Stimulated activated CD4-positive, alpha-beta T cell treated with anti-CD3 and anti-CD28 coated beads, Interleukin-15, amount 100 ng/mL, for 1 hour (primary cell): Measurements from ENCODE around the gene KRT26.
"Not testable (repeated sequence)": the region's sequence is repeated elsewhere in the genome, so short reads cannot be mapped to it uniquely, and the experiment has no call there.

Experiments used
- DNase-seq, 2 donors: peaks; one replicate each; pipeline ENCODE4 v3.0.0-alpha.2; 2020; ENCODE audit warnings: low read depth in 1 of 2, low spot score in 1 of 2

The KRT26 gene

GRCh38 chr17:40772101-40772500 is at the start of gene KRT26:
Gene KRT26, minus strand, starts transcription at chr17:40772201. Its CDS starts 88 bp downstream, at chr17:40772113.
- DNase-seq = no peak

- no peak for DNase-seq
Measured at GRCh38 chr17:40821536-40821935, 49.5 kb upstream of the KRT26 start.

GRCh38 chr17:40820228-40820838 is 48.3 kb upstream of the KRT26 start:
- no peak for DNase-seq

- no peak for DNase-seq
Measured at GRCh38 chr17:40819528-40820125, 47.6 kb upstream of the KRT26 start.

- DNase-seq = peak; percentile 65 to 76
Measured at GRCh38 chr17:40818733-40819527, 46.9 kb upstream of the KRT26 start.

GRCh38 chr17:40818343-40818732 is 46.3 kb upstream of the KRT26 start:
- no peak for DNase-seq

- DNase-seq = no peak
Measured at GRCh38 chr17:40817103-40817682, 45.2 kb upstream of the KRT26 start.

- no peak for DNase-seq
Measured at GRCh38 chr17:40816569-40816968, 44.6 kb upstream of the KRT26 start.

GRCh38 chr17:40815381-40815780 is 43.4 kb upstream of the KRT26 start:
- no peak for DNase-seq

GRCh38 chr17:40814657-40815056 is 42.7 kb upstream of the KRT26 start:
- not testable (repeated sequence) for DNase-seq

GRCh38 chr17:40813804-40814203 is 41.8 kb upstream of the KRT26 start:
- DNase-seq = no peak

- no peak for DNase-seq
Measured at GRCh38 chr17:40812639-40813038, 40.6 kb upstream of the KRT26 start.

GRCh38 chr17:40810494-40810893 is 38.5 kb upstream of the KRT26 start:
- no peak for DNase-seq

- DNase-seq = no peak
Measured at GRCh38 chr17:40809721-40810421, 37.9 kb upstream of the KRT26 start.

GRCh38 chr17:40806131-40806530 is 34.1 kb upstream of the KRT26 start:
- DNase-seq = no peak

- DNase-seq = peak; percentile 35 to 63
Measured at GRCh38 chr17:40803617-40804082, 31.6 kb upstream of the KRT26 start.

- no peak for DNase-seq
Measured at GRCh38 chr17:40801157-40801556, 29.2 kb upstream of the KRT26 start.

GRCh38 chr17:40800381-40800780 is 28.4 kb upstream of the KRT26 start:
- DNase-seq = no peak

GRCh38 chr17:40799859-40800258 is 27.9 kb upstream of the KRT26 start, which contains the start of gene KRT28:
Gene KRT28, minus strand, starts transcription at chr17:40799959. Its CDS starts 66 bp downstream, at chr17:40799893.
- no peak for DNase-seq

- DNase-seq = no peak
Measured at GRCh38 chr17:40796846-40797245, 24.8 kb upstream of the KRT26 start.

GRCh38 chr17:40795019-40795667 is 23.1 kb upstream of the KRT26 start:
- no peak for DNase-seq
